KOPT-K1 (cell line): ENCODE data around the gene ATP9B.

Experiments used
- H3K27ac ChIP-seq: fragments of 200-600 bp; sonication (generic); 2 replicates; pipeline ENCODE4 v1.5.1; 2016; ENCODE audit warnings: antibody characterized with exemption, mild to moderate bottlenecking, low read depth, low read length; ENCODE audit not compliant: poor library complexity, severe bottlenecking
- H3K36me3 ChIP-seq: fragments of 200-600 bp; sonication (generic); 2 replicates; pipeline ENCODE4 v1.5.1; 2017; ENCODE audit warnings: antibody characterized with exemption, mild to moderate bottlenecking, low read length, moderate library complexity; ENCODE audit not compliant: insufficient read depth
- H3K9me3 ChIP-seq: fragments of 200-600 bp; sonication (generic); 2 replicates; pipeline ENCODE4 v1.5.1; 2017; ENCODE audit warnings: antibody characterized with exemption, low read length, mild to moderate bottlenecking; ENCODE audit not compliant: insufficient read depth, poor library complexity, severe bottlenecking

Gene ATP9B

DNA sequence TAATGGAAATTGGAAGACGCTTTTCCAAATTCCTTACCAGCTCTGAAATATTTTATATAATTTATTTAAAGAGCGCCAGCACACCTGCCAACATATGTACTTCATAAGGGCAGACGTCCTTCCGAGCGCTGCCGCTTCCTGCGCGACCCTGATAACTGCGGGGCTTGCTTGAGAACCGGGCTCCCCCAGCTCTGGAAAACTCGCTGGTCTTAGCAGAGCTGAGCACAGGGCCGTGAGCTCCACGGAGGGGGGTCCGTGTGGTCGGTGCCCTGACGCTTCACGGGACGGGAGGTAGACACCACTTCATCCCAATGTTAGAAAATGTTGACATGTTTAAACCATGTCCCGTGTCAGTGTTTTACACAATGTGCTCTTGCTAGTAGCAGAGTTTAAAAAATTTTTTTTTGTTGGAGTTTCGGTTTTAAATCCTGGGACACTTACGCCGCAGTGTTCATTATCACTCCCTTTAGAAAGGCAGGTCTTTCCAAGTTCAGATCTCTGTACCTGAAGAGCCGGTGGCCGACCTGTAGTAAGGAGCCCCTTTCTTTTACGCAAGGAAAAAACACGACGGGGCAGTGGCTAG lies 328.1 kb downstream of the ATP9B start:
- no peaks in the 10 kb centered on the region for H3K36me3 ChIP-seq
- no peak overlapping the region for H3K27ac ChIP-seq
- no peaks in the 10 kb centered on the region for H3K9me3 ChIP-seq

- Histone ChIP-seq H3K27ac (no peak overlapping the region), H3K9me3 (no peaks in the 10 kb centered on the region), H3K36me3 (no peaks in the 10 kb centered on the region)
These were observed 328.9 kb downstream of the ATP9B start for GRCh38 chr18:79397830-79398761.

- no peaks in the 10 kb centered on the region for H3K36me3 ChIP-seq
- no peaks in the 10 kb centered on the region for H3K9me3 ChIP-seq
- peak overlapping the region; percentile 25 for H3K27ac ChIP-seq
These were observed 330.3 kb downstream of the ATP9B start for GRCh38 chr18:79399275-79400081.

DNA sequence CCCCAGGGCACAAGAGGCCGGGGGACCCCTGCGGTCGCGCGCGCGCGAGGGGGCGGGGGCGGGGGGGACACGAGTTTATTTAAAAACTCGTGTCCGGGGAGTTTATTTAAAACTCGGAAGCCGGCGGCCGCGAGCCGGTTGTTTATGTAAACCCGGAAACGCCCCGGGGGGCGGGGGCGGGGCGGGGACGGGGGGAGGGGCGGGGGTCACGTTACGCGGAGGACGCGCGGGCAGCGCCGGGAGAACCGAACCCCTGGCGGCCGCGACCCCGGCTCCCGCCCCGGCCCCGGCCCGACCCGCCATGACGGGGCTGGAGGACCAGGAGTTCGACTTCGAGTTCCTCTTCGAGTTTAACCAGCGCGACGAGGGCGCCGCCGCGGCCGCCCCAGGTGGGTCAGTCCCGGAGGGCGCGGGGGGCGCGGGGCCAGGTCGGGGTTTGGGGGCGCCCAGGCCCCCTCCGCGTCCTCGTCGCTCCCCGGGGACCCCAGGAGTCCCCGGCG lies 330.9 kb downstream of the ATP9B start:
- Histone ChIP-seq H3K9me3 (no peaks in the 10 kb centered on the region), H3K36me3 (no peaks in the 10 kb centered on the region), H3K27ac (peak overlapping the region; percentile 76)

DNA sequence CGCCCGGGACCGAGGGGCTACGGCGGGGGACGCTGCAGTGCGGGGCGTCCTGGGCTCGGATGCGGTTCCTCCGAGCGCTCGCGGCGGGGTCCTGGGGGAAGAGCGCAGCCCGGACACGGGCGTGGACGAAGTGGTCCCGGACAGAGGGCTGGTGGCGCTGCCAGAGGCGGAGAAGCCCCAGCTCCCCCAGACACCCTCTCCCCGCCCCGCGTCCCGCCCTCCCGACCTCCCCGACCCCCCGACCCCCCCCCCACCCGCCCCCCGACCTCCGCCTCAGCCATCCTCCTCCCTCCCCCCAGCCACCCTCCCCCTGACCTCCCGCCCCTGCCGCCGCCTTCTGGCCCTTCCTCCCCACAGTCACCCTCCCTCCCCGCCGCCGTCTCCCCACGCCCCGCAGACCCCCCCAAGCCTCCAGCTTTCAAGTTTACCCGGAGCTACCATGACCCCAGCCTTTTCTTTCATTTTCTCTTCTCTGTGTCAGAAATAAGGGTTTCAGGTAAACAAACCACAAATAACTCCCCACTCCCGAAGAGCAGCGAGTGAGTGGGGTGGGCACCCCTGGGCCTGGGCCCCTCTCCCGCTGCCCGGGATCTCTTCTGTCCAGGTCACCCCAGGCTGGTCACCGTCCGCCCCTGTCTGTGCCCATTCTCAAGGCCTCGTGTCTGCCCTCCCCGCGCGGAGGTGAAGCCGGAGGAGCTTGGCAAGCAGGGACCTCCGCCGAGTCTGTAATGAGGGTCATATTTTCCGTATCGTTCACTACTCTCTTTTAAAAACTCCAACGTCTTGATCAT lies 331.6 kb downstream of the ATP9B start:
- H3K27ac ChIP-seq, result peak overlapping the region; percentile 76
- no peaks in the 10 kb centered on the region for H3K36me3 ChIP-seq
- no peaks in the 10 kb centered on the region for H3K9me3 ChIP-seq

GRCh38 chr18:79401494-79402208 lies 332.5 kb downstream of the ATP9B start:
- H3K36me3 ChIP-seq, result no peaks in the 10 kb centered on the region

DNA sequence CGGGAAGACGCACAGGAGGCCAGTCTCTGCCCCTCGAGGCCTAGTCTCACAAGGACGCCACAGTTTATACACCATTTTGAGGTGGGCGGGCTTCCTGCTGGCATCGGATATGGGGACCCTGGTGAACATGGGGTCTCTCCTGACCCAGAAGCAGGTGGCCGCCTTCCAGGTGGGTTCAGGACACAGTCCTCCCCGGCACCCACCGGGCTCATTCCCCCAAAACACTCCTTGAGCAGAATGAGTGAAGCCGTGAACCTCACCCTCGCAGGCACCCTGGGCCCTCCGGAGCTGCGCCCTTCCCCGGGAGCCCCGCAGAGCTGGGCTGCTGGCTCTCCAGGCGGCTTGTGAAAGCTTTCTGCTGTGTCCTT lies 333.0 kb downstream of the ATP9B start:
- Histone ChIP-seq H3K27ac (no peak overlapping the region), H3K36me3 (no peaks in the 10 kb centered on the region), H3K9me3 (no peaks in the 10 kb centered on the region)

More at GRCh38 chr18:79401494-79402208, 332.5 kb downstream of the ATP9B start:
- Histone ChIP-seq H3K9me3 (no peaks in the 10 kb centered on the region), H3K27ac (peak overlapping the region; percentile 67)

DNA sequence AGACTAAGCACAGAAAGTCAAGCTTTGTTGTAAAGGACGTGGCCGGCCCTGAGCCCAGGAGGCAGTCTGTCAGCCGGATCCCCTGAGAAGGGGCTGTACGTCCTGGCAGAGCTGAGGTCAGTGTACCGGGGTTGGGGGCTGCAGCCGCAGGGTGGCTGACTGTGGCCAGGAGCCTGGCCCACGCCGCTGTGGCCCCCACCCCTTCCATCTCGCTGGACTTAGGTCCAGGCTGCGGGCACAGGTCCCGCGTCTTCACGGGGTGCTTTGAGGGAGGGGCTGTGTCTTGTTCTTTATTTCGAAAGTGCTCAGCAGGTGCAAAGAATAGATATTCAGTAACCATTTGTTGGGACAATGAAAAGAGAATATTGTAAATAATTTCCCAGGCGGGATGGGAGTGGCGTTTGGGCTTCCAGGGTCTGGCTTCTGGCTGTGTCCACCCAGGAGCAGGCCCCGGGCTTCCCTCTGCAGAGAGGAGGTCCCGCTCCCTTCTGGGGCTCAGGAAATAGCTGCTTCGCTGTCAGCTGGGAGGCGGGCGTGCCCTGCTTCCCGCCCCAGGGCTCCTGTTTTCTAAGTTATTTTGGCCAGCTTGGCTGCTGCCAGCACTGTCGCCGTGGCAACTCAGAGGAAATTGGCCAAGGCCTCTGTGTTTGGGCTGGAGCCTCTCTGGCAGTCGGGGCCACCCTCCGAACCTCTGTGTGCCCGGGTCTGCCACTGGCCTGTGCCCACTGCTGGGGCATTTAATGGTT lies 334.0 kb downstream of the ATP9B start:
- Histone ChIP-seq H3K27ac (peak overlapping the region; percentile 73), H3K36me3 (no peaks in the 10 kb centered on the region)

DNA sequence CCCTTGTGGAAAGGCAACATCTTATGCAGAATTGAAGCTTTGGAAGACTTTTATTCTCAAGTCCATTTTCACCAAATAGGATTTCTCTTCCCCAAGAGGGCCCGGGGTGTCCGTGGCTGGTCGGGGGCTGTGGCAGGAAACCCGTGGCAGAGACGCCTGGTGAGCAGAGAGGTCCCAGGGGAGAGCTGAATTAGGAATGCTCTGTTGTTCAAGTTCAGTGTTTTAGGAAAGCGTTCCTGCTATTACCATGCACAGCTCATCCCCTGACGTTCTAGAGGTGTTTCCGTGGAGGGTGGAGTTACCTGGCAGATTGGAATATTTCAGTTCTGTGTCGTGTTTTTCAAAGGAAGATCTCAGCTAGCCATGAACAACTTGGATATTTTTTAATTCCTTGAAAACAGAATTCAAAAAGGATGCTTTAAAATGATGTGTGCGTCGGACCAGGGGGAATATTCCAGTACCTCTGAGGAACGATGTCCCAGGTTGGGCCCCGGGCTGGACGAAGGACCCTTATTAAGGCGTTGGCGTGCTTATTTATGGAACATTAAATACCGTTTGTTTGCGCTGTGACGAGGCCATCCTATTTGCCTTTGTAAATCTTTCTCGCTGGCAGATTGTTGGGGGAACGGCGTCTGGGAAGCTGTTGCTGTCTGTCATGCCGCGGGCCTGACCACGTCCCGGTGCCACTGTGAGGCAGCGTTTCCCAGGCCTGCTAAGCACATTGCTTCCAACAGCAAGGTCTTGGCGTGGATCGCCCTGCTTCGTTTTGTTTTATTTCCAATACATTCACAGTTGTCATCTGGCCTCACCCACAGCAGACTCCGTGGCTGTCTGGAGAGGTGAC lies 334.8 kb downstream of the ATP9B start:
- no peaks in the 10 kb centered on the region for H3K9me3 ChIP-seq
- H3K27ac ChIP-seq, result peak overlapping the region; percentile 73
- no peaks in the 10 kb centered on the region for H3K36me3 ChIP-seq

More for the DNA sequence above, 334.0 kb downstream of the ATP9B start:
- H3K9me3 ChIP-seq, result no peaks in the 10 kb centered on the region

DNA sequence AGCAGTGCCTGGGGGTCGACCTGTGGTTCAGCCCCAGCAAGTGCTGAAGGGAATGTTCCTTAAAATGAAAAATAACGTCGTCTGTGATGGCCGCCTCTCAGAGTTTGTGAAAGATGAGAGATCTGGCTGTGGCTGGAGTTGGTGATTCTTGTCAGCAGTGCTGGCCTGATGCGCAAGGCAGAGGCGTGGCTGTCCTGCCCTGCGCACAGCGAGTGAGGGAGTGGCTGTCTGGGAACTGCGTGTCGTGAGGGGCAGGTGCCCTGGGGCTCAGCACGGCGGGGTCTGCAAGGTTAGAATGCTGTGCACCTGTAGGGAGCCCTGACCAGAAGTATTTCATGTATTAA lies 335.3 kb downstream of the ATP9B start:
- peak overlapping the region; percentile 73 for H3K27ac ChIP-seq
- H3K9me3 ChIP-seq, result no peaks in the 10 kb centered on the region
- no peaks in the 10 kb centered on the region for H3K36me3 ChIP-seq

DNA sequence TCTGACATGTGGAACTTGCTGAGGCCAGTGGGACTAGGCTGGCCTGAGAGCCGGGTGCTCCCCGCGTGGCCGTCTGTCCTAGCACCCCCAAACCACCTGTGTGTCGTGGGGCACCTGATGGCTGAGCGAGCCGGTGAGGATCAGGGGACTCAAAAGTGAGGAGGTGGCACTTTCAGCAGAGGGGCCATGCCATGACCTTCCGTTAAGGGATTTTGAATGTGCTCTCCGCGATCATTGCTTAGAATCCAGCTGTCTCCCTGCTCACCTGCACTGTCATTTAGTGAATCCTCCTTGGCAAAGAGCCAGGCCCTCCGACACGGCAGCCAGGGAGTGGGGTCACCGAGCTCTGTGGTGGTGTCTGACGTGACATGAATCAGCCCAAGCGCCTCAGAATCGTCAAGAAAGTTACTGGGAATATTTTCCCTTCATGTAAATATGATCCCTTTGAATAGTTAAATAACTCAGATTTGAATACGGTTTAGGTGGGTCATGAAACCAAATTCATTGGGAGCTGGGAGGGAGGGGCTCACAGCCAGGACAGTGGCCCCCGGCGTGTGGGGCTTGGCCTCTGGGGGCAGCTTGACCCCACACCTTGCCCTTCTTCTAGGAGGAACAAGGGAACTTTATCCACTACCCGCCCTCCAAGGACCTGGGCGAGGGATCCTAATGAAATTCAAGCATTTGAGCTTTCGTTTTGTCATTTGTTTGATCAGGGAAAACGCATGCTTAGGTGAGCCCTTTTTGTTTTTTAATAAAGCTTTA lies 336.0 kb downstream of the ATP9B start:
- H3K9me3 ChIP-seq, result no peaks in the 10 kb centered on the region
- H3K27ac ChIP-seq, result peak overlapping the region; percentile 73
- no peaks in the 10 kb centered on the region for H3K36me3 ChIP-seq
